ENCODE results near the gene THY1.
A peak's percentile ranks its signal among the peaks of the same experiment; 100 is the strongest.
"Not testable (repeated sequence)": the region's sequence is repeated elsewhere in the genome, so short reads cannot be mapped to it uniquely, and the experiment has no call there.

Gene THY1

GRCh38 chr11:119417726-119418540, 5.0 kb downstream of the THY1 start:
- DNase-seq, result no peak

GRCh38 chr11:119416606-119417580, 6.1 kb downstream of the THY1 start:
- DNase-seq, result no peak

DNA sequence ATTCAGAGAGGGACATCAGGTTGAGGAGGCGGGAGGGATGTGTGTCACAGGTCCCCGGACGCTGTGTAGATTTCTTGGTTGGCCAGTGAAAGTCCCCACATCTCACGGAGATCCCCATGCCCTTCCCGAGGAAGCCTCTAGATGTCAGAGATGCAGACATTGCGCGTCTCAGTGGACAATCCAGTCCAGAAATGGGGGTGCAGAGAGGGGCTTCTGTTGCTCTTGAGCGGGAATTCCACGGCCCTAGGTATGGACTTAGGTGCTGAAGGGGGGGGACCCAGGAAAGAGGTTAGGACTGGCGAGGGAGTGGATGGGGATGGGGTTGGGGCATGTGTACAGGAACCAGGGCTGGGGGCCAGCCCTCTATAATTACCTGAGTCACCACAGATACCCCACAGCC, 7.0 kb downstream of the THY1 start:
- no peak for DNase-seq

GRCh38 chr11:119415517-119415916, 7.5 kb downstream of the THY1 start:
- DNase-seq, result no peak

GRCh38 chr11:119414734-119415133, 8.2 kb downstream of the THY1 start:
- DNase-seq, result no peak

GRCh38 chr11:119414321-119414720, 8.7 kb downstream of the THY1 start:
- no peak for DNase-seq

- DNase-seq, result no peak
These were observed 10.9 kb downstream of the THY1 start for GRCh38 chr11:119412072-119412471.

- DNase-seq, result no peak
These were observed 12.5 kb downstream of the THY1 start for GRCh38 chr11:119410501-119410900.

DNA sequence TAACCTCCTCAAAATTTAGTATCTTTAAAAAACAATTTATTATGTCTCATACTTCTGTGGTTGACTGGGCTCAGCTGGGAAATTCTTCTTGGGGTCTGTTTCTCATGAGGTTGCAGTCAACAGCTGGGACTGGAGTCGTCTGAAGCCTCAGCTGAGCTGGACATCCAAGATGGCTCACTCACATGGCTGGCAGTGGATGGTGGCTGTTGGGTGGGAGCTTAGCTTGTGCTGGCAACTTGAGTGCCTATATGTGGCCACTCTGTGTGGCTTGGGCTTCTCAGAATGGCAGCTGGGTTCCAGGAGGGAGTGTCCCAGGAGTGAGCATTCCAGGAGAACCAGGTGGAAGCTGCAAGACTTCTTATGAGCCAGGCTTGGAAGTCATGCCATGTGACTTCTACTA, 13.2 kb downstream of the THY1 start:
- DNase-seq, result no peak

DNA sequence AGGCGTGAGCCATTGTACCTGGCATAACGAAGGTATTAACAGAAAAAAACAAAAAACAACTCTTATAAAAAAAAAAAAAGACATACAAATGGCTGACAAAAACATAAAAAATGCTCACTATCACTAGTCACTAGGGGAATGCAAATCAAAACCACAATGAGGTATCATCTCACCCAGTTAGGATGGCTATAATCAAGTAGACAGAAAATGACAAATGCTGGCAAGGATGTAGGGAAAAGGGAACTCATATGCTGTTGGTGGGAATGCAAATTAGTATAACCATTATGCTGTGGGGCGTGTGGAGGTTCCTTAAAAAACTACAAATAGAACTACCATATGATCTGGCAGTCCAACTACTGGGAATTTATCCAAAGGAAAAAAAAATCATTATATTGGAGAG, 17.0 kb downstream of the THY1 start:
- DNase-seq, result no peak

- not testable (repeated sequence) for DNase-seq
These were observed 17.5 kb downstream of the THY1 start for GRCh38 chr11:119405448-119405847.

DNA sequence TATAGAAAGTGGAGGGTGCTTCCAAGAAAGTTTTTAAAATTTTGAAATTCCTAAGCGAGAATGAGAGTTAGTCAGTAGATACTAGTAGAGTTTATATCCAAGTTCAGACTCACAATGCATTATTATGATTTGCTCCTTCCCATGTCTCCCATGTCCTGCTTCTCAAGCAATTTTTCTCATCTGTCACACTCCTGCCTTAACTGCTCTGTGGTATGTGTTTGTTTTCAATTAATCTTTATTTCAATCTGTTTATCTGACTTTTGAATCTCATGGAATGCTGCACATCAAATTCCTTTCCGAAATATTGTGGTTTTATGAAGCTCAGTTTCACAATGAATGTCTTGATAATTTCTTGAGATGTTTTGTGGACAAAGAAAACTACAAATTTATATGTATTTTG, 18.1 kb downstream of the THY1 start:
- DNase-seq, result no peak

- DNase-seq, result no peak
These were observed 20.0 kb downstream of the THY1 start for GRCh38 chr11:119403021-119403420.

DNA sequence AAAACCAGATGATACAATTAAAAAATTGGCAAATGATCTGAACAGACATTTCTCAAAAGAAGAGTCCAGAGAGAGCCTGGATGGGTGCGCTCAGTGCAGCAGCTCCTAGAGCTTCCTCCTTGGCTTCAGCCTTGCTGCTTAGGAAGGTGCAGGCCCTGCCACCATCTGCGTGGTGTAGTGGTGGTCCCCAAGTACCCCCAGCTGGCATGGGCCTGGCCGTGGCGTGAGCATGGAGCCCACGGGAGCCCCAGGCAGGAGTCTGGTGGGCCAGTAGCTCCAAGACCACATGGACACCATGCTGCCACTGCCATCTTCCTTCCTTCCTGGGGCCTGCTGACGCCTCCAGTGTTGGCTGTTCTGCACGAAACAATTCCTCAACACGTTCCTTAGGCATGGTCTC, 20.5 kb downstream of the THY1 start:
- DNase-seq, result no peak

GRCh38 chr11:119400860-119401259, 22.1 kb downstream of the THY1 start:
- DNase-seq, result no peak

GRCh38 chr11:119397740-119398139, 25.2 kb downstream of the THY1 start:
- DNase-seq, result no peak

GRCh38 chr11:119396835-119397234, 26.1 kb downstream of the THY1 start:
- no peak for DNase-seq

DNA sequence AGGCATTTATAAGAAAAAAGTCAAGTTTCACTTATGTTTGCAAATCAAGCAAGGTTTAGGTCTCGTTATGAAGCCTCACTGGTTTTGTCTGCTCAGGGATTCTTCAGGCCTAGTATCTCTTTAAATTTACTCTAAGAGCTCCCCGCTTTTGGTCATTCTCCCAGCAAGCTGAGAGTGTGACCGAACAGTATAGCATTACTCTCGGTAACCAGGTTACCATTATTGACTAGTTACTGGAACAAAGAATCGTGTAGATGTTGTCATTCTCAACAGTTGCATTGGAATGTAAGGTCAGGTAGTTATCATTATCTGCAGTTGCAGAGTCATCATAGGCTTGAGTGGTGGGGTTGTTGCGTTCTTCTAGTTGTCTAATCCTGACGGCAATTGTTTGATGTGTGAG, 31.7 kb downstream of the THY1 start:
- no peak for DNase-seq

- DNase-seq, result peak; percentile 56
These were observed 33.2 kb downstream of the THY1 start for GRCh38 chr11:119389611-119390254.

DNA sequence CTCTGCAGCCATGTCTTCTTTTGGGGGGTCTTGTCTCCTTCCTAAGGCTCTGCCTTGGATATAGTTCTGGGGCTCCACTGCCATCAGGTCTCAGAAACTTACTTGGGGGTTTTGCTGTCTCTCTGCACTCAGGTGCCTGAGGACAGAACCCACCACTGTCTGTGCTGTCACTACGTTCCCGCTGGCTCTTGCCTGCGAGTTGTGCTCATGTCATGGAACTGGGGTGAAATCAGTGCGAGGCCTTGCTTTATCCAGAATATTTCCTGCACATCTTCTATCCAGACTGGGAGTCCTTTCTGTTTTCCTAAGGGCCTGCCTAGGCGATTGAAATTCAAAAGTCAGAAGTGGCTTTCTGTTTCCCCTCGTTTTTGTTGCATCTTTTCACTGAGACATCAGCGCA, 34.9 kb downstream of the THY1 start:
- no peak for DNase-seq

GRCh38 chr11:119384332-119384731, 38.6 kb downstream of the THY1 start:
- no peak for DNase-seq

DNA sequence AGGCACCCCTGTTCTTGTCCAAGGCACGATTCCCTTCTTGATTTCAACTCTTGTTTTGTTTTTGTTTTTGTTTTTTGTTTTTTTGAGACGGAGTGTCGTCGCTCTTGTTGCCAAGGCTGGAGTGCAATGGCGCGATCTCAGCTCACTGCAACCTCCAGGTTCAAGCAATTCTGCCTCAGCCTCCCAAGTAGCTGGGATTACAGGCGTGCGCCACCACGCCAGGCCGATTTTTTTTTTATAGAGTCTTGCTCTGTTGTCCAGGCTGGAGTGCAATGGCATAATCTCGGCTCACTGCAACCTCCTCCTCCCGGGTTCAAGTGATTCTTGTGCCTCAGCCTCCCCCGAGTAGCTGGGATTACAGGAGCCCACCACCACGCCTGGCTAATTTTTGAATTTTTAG, 40.5 kb downstream of the THY1 start:
- not testable (repeated sequence) for DNase-seq

DNA sequence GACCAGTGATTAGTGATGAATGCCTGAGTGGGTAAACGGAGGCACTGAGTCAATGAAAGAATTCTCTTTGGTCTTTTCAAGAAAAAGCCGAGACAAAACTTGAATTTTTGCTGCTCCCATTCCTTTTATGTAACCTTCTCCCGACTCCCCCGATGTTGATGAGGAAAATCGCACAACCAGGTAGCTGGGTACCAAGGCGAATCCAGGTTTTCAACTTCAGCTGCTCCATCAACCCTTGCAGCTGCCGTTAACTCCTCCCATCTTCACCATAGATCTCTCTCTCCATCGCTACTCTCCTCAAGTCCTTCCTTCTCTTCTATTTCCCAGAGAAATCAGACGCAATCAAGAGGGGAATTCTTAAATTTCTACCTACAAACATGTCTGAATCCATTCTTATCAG, 40.9 kb downstream of the THY1 start:
- peak; percentile 57 for DNase-seq
